H1 (cell line): ENCODE results near the gene CSNK1D. TPM values are rescaled to one million over a fixed set of nuclear protein-coding genes. Genes with fewer than 3 reads are reported as not detected.

Source experiments
- CTCF ChIA-PET: fragments of 300-600 bp; sonication (Branson Sonifier 250); formaldehyde crosslinking; loops from one replicate; lab custom pipeline; 2021; ENCODE audit not compliant: partially characterized antibody; lab: Charles Lee
- POLR2A ChIA-PET: fragments of 300-600 bp; sonication (Branson Sonifier 250); formaldehyde crosslinking; loops from one replicate; lab custom pipeline; 2021; ENCODE audit warnings: inconsistent platforms; ENCODE audit not compliant: partially characterized antibody; lab: Charles Lee
- DNase-seq, 2 experiments: peaks; one replicate each; pipeline versions ENCODE4 v3.0.0 to v3.0.0-alpha.2; 2010 to 2022; ENCODE audit warnings: low spot score in 2 of 2, low read depth in 1 of 2, mixed read lengths in 1 of 2
- FAIRE-seq: peaks from 2 replicates; lab custom pipeline; 2011; peaks lifted over from hg19 to GRCh38; lab: Jason Lieb, UNC
- H2AFZ ChIP-seq: 2 replicates; pipeline ENCODE4 v1.8.1; 2012; ENCODE audit warnings: low read length, inconsistent platforms
- H2AK5ac ChIP-seq: 2 replicates; pipeline ENCODE4 v1.6.1; 2013; ENCODE audit warnings: low read depth, low read length
- H2BK120ac ChIP-seq: replicated peaks from 2 replicates; pipeline ENCODE3; 2013; ENCODE audit warnings: low read depth, low read length, inconsistent platforms
- H2BK12ac ChIP-seq: 2 replicates; pipeline ENCODE4 v1.6.1; 2013; ENCODE audit warnings: low read depth, low read length
- H2BK15ac ChIP-seq: 2 replicates; pipeline ENCODE4 v1.6.1; 2013; ENCODE audit warnings: low read length
- H2BK20ac ChIP-seq: 2 replicates; pipeline ENCODE4 v1.6.1; 2013; ENCODE audit warnings: low read length
- H2BK5ac ChIP-seq: 2 replicates; pipeline ENCODE4 v1.6.1; 2013; ENCODE audit warnings: low read depth, low read length
- H3K14ac ChIP-seq: 2 replicates; pipeline ENCODE4 v1.6.1; 2013; ENCODE audit warnings: inconsistent platforms; ENCODE audit not compliant: insufficient read length
- H3K18ac ChIP-seq: 2 replicates; pipeline ENCODE4 v1.6.1; 2013; ENCODE audit warnings: low read length; ENCODE audit errors: extremely low read depth
- H3K23ac ChIP-seq: 2 replicates; pipeline ENCODE4 v1.6.1; 2013; ENCODE audit warnings: inconsistent platforms; ENCODE audit not compliant: insufficient read length
- H3K23me2 ChIP-seq: 2 replicates; pipeline ENCODE4 v1.6.1; 2013; ENCODE audit warnings: low read depth, low read length
- H3K27ac ChIP-seq: 2 replicates; pipeline ENCODE4 v1.6.1; 2011; ENCODE audit warnings: low read depth, low read length, inconsistent platforms
- H3K27me3 ChIP-seq, 4 experiments: replicated peaks in 1 of 4; 1 replicate in 1 of 4; 2 replicates in 3 of 4; pipeline versions ENCODE4 v1.6.1 to v1.8.1; 2011 to 2013; ENCODE audit warnings: low read length in 3 of 4, mild to moderate bottlenecking in 3 of 4, inconsistent platforms in 2 of 4, mixed read lengths in 2 of 4, moderate library complexity in 1 of 4; ENCODE audit not compliant: control insufficient read depth in 3 of 4, insufficient read depth in 3 of 4; ENCODE audit errors: extremely low read depth in 1 of 4
- H3K36me3 ChIP-seq, 4 experiments: 2 replicates each; pipeline versions ENCODE4 v1.6.1 to v1.8.1; 2011 to 2013; ENCODE audit warnings: mild to moderate bottlenecking in 4 of 4, low read length in 3 of 4, moderate library complexity in 2 of 4, control low read depth in 1 of 4, inconsistent platforms in 1 of 4; ENCODE audit not compliant: insufficient read depth in 4 of 4, control insufficient read depth in 2 of 4
- H3K4ac ChIP-seq: replicated peaks from 2 replicates; pipeline ENCODE3; 2013; ENCODE audit warnings: low read length, low read depth, mixed read lengths, inconsistent platforms; ENCODE audit not compliant: insufficient read length
- H3K4me1 ChIP-seq, 4 experiments: replicated peaks in 1 of 4; 1 replicate in 1 of 4; 2 replicates in 3 of 4; pipeline versions ENCODE4 v1.6.1 to v1.8.1; 2011 to 2013; ENCODE audit warnings: low read length in 3 of 4, inconsistent platforms in 2 of 4, mixed read lengths in 1 of 4; ENCODE audit not compliant: insufficient read depth in 4 of 4, control insufficient read depth in 3 of 4
- H3K4me2 ChIP-seq, 2 experiments: 2 replicates each; pipeline versions ENCODE4 v1.6.1 to v1.8.1; 2011 to 2013; ENCODE audit warnings: low read depth in 2 of 2, low read length in 2 of 2, control low read depth in 1 of 2, inconsistent platforms in 1 of 2, mild to moderate bottlenecking in 1 of 2; ENCODE audit not compliant: insufficient read depth in 1 of 2
- H3K4me3 ChIP-seq, 4 experiments: fragments of 200-600, 300-600 bp in 1 of 4; sonication (generic), shearing (Covaris generic), sonication (Bioruptor Twin) in 1 of 4; 2 replicates each; pipeline versions ENCODE4 v1.5.1 to v1.8.1; 2011 to 2016; ENCODE audit warnings: low read length in 4 of 4, low read depth in 3 of 4, control low read depth in 2 of 4, inconsistent platforms in 2 of 4, mild to moderate bottlenecking in 2 of 4, mixed read lengths in 1 of 4, moderate library complexity in 1 of 4; ENCODE audit not compliant: insufficient read depth in 2 of 4; ENCODE audit errors: extremely low read depth in 1 of 4
- H3K56ac ChIP-seq: replicated peaks from 2 replicates; pipeline ENCODE3; 2013; ENCODE audit warnings: low read depth, mild to moderate bottlenecking, mixed read lengths, low read length, inconsistent platforms; ENCODE audit not compliant: insufficient read length
- H3K79me1 ChIP-seq: 2 replicates; pipeline ENCODE4 v1.6.1; 2013; ENCODE audit warnings: low read depth, low read length, control low read depth
- H3K79me2 ChIP-seq, 2 experiments: 2 replicates each; pipeline versions ENCODE4 v1.6.1 to v1.8.1; 2012 to 2013; ENCODE audit warnings: low read length in 2 of 2, mild to moderate bottlenecking in 2 of 2, inconsistent platforms in 1 of 2; ENCODE audit not compliant: insufficient read depth in 2 of 2, control insufficient read depth in 1 of 2
- H3K9ac ChIP-seq, 4 experiments: replicated peaks in 1 of 4; 1 replicate in 1 of 4; 2 replicates in 3 of 4; pipeline versions ENCODE4 v1.6.1 to v1.8.1; 2011 to 2013; ENCODE audit warnings: low read depth in 3 of 4, low read length in 3 of 4, control low read depth in 2 of 4, mild to moderate bottlenecking in 2 of 4, moderate library complexity in 2 of 4, inconsistent platforms in 1 of 4; ENCODE audit errors: extremely low read depth in 1 of 4
- H3K9me3 ChIP-seq, 2 experiments: 2 replicates each; pipeline versions ENCODE4 v1.6.1 to v1.8.1; 2012 to 2013; ENCODE audit warnings: mild to moderate bottlenecking in 2 of 2, moderate library complexity in 2 of 2, control low read depth in 1 of 2, inconsistent platforms in 1 of 2, low read depth in 1 of 2, low read length in 1 of 2, mixed read lengths in 1 of 2; ENCODE audit not compliant: insufficient read depth in 2 of 2
- H4K20me1 ChIP-seq, 2 experiments: replicated peaks in 1 of 2; 2 replicates each; pipeline versions ENCODE3 to v1.8.1; 2011 to 2013; ENCODE audit warnings: inconsistent platforms in 2 of 2, low read length in 2 of 2, mild to moderate bottlenecking in 1 of 2; ENCODE audit not compliant: insufficient read depth in 2 of 2, control insufficient read depth in 1 of 2
- H4K5ac ChIP-seq: 2 replicates; pipeline ENCODE4 v1.6.1; 2013; ENCODE audit warnings: low read length, low read depth, mixed read lengths, inconsistent platforms; ENCODE audit not compliant: insufficient read length
- H4K8ac ChIP-seq: 2 replicates; pipeline ENCODE4 v1.8.0; 2013; ENCODE audit warnings: mild to moderate bottlenecking, moderate library complexity, low read length, inconsistent platforms; ENCODE audit not compliant: insufficient read depth; ENCODE audit errors: extremely low read depth
- H4K91ac ChIP-seq: replicated peaks from 2 replicates; pipeline ENCODE3; 2013; ENCODE audit warnings: low read length, mixed read lengths, inconsistent platforms; ENCODE audit not compliant: insufficient read length
- BACH1 ChIP-seq: IDR thresholded peaks from 2 replicates; pipeline ENCODE4 v1.6.1; 2012; ENCODE audit warnings: low read length, improper control_type of control experiment
- BRCA1 ChIP-seq: IDR thresholded peaks from 2 replicates; pipeline ENCODE4 v1.6.1; 2012; ENCODE audit warnings: low read depth, low read length, improper control_type of control experiment
- CTBP2 ChIP-seq: IDR thresholded peaks from 2 replicates; pipeline ENCODE4 v1.7.0; 2011; ENCODE audit warnings: borderline replicate concordance, mild to moderate bottlenecking, moderate library complexity, mixed read lengths, low read length; ENCODE audit not compliant: insufficient read depth, insufficient read length
- FOSL1 ChIP-seq: IDR thresholded peaks from 2 replicates; pipeline ENCODE4 v1.6.1; 2011; ENCODE audit warnings: mild to moderate bottlenecking, low read depth, low read length, moderate library complexity; ENCODE audit not compliant: insufficient read depth
- KDM1A ChIP-seq: fragments of 200-600, 300-600 bp; sonication (generic); IDR thresholded peaks from 2 replicates; pipeline ENCODE4 v1.7.1; 2016; ENCODE audit warnings: mild to moderate bottlenecking, low read length, borderline replicate concordance
- NRF1 ChIP-seq: IDR thresholded peaks from 2 replicates; pipeline ENCODE4 v1.6.1; 2011; ENCODE audit warnings: mild to moderate bottlenecking, low read depth, low read length, improper control_type of control experiment
- PHF8 ChIP-seq: fragments of 200-600 bp; sonication (generic); conservative IDR thresholded peaks from 2 replicates; pipeline ENCODE4 v1.7.1; 2012; ENCODE audit warnings: low read depth, mild to moderate bottlenecking, inconsistent platforms, low read length, moderate library complexity
- POLR2A ChIP-seq, 2 experiments: IDR thresholded peaks; 1 replicate in 1 of 2; 2 replicates in 1 of 2; pipeline ENCODE4 v1.6.1; 2011; ENCODE audit warnings: low read depth in 2 of 2, low read length in 2 of 2, mild to moderate bottlenecking in 2 of 2; ENCODE audit errors: control extremely low read depth in 1 of 2
- RAD21 ChIP-seq, 2 experiments: IDR thresholded peaks in 1 of 2; conservative IDR thresholded peaks in 1 of 2; 2 replicates each; pipeline ENCODE4 v1.6.1; 2011; ENCODE audit warnings: low read depth in 2 of 2, low read length in 2 of 2, improper control_type of control experiment in 1 of 2, inconsistent platforms in 1 of 2, mild to moderate bottlenecking in 1 of 2, moderate library complexity in 1 of 2
- SIN3A ChIP-seq, 2 experiments: IDR thresholded peaks in 1 of 2; conservative IDR thresholded peaks in 1 of 2; 2 replicates each; pipeline ENCODE4 v1.6.1; 2011 to 2012; ENCODE audit warnings: low read length in 2 of 2, improper control_type of control experiment in 1 of 2, low read depth in 1 of 2, mild to moderate bottlenecking in 1 of 2
- TAF7 ChIP-seq: optimal IDR thresholded peaks from 2 replicates; pipeline ENCODE3; 2011; ENCODE audit warnings: low read depth, mild to moderate bottlenecking, inconsistent platforms, low read length, moderate library complexity, borderline replicate concordance
- TEAD4 ChIP-seq: IDR thresholded peaks from 2 replicates; pipeline ENCODE4 v1.6.1; 2012; ENCODE audit warnings: low read depth, low read length, inconsistent platforms, mixed read lengths
- WGBS, 2 experiments: shearing (Covaris generic) in 1 of 2; methylation state at CpG; one replicate each; pipeline versions ENCODE4 v1.1.6 to v1.1.7; 2013 to 2015; ENCODE audit warnings: low lambda C conversion rate in 2 of 2, mixed read lengths in 2 of 2, inconsistent platforms in 1 of 2, low coverage in 1 of 2, missing lambda C conversion rate in 1 of 2; ENCODE audit not compliant: insufficient replicate concordance in 2 of 2, insufficient coverage in 1 of 2, insufficient read length in 1 of 2; ENCODE audit errors: extremely low coverage in 1 of 2, missing lambda C conversion rate in 1 of 2; 5-methylcytosine and 5-hydroxymethylcytosine counted together
- polyA plus RNA-seq, 7 experiments: library from polyadenylated mRNA; depleted of rRNA in 3 of 7; stranded (reverse) in 5 of 7; unstranded in 2 of 7; fragments of >200 nt in 5 of 7; fragments of 200-250 nt in 2 of 7; gene quantifications; 1 replicate in 5 of 7; 2 replicates in 1 of 7; 4 replicates in 1 of 7; pipeline versions ENCODE4 v1.2.1 to v1.2.3, GENCODE V29; 2011 to 2013; ENCODE audit warnings: missing spikeins in 2 of 7, mixed read lengths in 2 of 7
- total RNA-seq: library from RNA; stranded (reverse); fragmentation: NEBNext Ultra II Directional; extraction: Animal tissue kit (Norgen Biotek cat#: 25700); gene quantifications from 2 replicates; pipeline ENCODE4 v1.2.1, GENCODE V29; 2021
- TF ChIP-seq, protein P1 (sequence below): IDR thresholded peaks from 2 replicates; pipeline ENCODE4 v1.6.1; 2012; ENCODE audit warnings: inconsistent platforms

The CSNK1D gene
- total and polyA plus RNA-seq, 2 of the 8 experiments (the other 6 are each of a cell fraction or from before 2014, with no cell fraction given) = 73.5 to 103 TPM

DNA sequence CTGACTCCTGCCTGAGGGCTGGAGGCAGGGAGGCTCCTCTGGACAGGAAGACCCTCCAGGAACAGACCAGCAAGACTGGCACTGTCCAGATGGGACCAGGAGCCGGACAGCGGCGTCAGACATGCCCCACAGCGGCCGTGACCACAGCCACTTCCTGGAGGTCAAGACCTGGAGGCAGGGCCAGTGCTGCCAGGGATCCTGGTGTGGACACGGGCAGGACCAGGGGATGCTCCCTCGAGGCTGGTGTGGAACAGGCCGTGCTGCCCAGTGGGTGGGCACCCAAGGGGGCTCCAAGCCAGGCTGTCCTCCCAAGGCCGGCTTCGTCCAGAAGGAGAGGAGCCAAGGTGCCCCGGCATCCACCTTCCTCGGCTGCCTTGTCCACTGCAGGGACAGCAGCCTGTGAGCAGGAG lies 56.4 kb downstream of the CSNK1D start:
- Histone ChIP-seq H3K4me2 (no peak overlapping the region), H3K9ac (no peak overlapping the region)
- no peak for TF ChIP-seq NRF1
- TF ChIP-seq FOSL1 = no peak
- TF ChIP-seq SIN3A (conservative IDR thresholded peaks at IDR 0.05 in 1 of 2, IDR thresholded peaks at IDR 0.05 in 1 of 2; ENCODE audit: low read depth in 1 of 2, low read length in 2 of 2) = no peak
- no peak for TF ChIP-seq CTBP2
- TF ChIP-seq, protein P1, sequence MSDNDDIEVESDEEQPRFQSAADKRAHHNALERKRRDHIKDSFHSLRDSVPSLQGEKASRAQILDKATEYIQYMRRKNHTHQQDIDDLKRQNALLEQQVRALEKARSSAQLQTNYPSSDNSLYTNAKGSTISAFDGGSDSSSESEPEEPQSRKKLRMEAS = no peak
- no peak for TF ChIP-seq TEAD4
- TF ChIP-seq TAF7 = no peak
- no peak for TF ChIP-seq POLR2A (IDR thresholded peaks at IDR 0.05; ENCODE audit: control extremely low read depth in 1 of 2, low read depth in 2 of 2, low read length in 2 of 2)
- no peak for TF ChIP-seq RAD21 (IDR thresholded peaks at IDR 0.05 in 1 of 2, conservative IDR thresholded peaks at IDR 0.05 in 1 of 2; ENCODE audit: low read depth in 2 of 2, low read length in 2 of 2)
- no peak for TF ChIP-seq KDM1A
- TF ChIP-seq PHF8 = no peak
- TF ChIP-seq BACH1 = no peak
- no peak for TF ChIP-seq BRCA1

More for the DNA sequence above, 56.4 kb downstream of the CSNK1D start:
- H3K27me3 ChIP-seq = peaks cover 2 to 21% (median 12%) of the 10 kb centered on the region in 4 experiments
- no peak overlapping the region for H2AFZ ChIP-seq
- DNase-seq (no peak), FAIRE-seq (no peak)
- no peak overlapping the region for H3K4ac ChIP-seq
- no peaks in the 10 kb centered on the region for H3K79me2 ChIP-seq
- H4K91ac ChIP-seq = no peak overlapping the region
- H3K4me1 ChIP-seq = peaks cover 0 to 4% (median under 1%) of the 10 kb centered on the region in 4 experiments; a peak in 2 of 7 replicates
- H3K18ac ChIP-seq = no peak overlapping the region
- CTCF ChIA-PET = no interaction called here
- H2AK5ac ChIP-seq = no peak overlapping the region
- H2BK20ac ChIP-seq = no peak overlapping the region
- H2BK12ac ChIP-seq = no peak overlapping the region
- H4K8ac ChIP-seq = no peak overlapping the region
- H4K20me1 ChIP-seq = peaks cover 0 to 2% of the 10 kb centered on the region in 2 experiments
- no peaks in the 10 kb centered on the region for H3K36me3 ChIP-seq
- no peak overlapping the region for H3K27ac ChIP-seq
- no peak overlapping the region for H2BK5ac ChIP-seq
- no peaks in the 10 kb centered on the region; a peak in 1 of 4 replicates for H3K9me3 ChIP-seq
- H3K79me1 ChIP-seq = no peaks in the 10 kb centered on the region
- WGBS, 2 experiments = 79% methylated on average over 12 of the region's 12 CpGs; no CpG with 5 or more reads in 1 of the 2 experiments
- H3K14ac ChIP-seq = no peak overlapping the region
- H4K5ac ChIP-seq = no peak overlapping the region
- POLR2A ChIA-PET = no interaction called here
- no peak overlapping the region for H3K56ac ChIP-seq
- peaks cover 4% of the 10 kb centered on the region; the same call in 1 of the 2 replicates for H3K23me2 ChIP-seq
- no peak overlapping the region for H3K4me3 ChIP-seq
- H2BK120ac ChIP-seq = no peak overlapping the region
- no peak overlapping the region for H3K23ac ChIP-seq
- no peak overlapping the region for H2BK15ac ChIP-seq
